Right hindlimb (tissue), 1 donor: ENCODE results near the gene MAP3K9.

Experiments used
- DNase-seq: peaks from one replicate; pipeline ENCODE4 v3.0.0-alpha.2; 2018

Gene MAP3K9

GRCh38 chr14:70784886-70785285 lies 24.4 kb downstream of the MAP3K9 start:
- no peak for DNase-seq

GRCh38 chr14:70782361-70782760 lies 27.0 kb downstream of the MAP3K9 start:
- no peak for DNase-seq

GRCh38 chr14:70780396-70781075 lies 28.8 kb downstream of the MAP3K9 start:
- no peak for DNase-seq

- DNase-seq: no peak
These were observed 29.6 kb downstream of the MAP3K9 start for GRCh38 chr14:70779667-70780066.

- no peak for DNase-seq
These were observed 33.1 kb downstream of the MAP3K9 start for GRCh38 chr14:70776197-70776596.

GRCh38 chr14:70773182-70773862 lies 36.0 kb downstream of the MAP3K9 start:
- DNase-seq: no peak

- DNase-seq: no peak
These were observed 37.5 kb downstream of the MAP3K9 start for GRCh38 chr14:70771781-70772212.

GRCh38 chr14:70770490-70770889 lies 38.8 kb downstream of the MAP3K9 start:
- DNase-seq: no peak

- no peak for DNase-seq
These were observed 49.9 kb downstream of the MAP3K9 start for GRCh38 chr14:70759398-70759797.

- DNase-seq: no peak
These were observed 53.7 kb downstream of the MAP3K9 start for GRCh38 chr14:70755655-70756054.

GRCh38 chr14:70754991-70755390 lies 54.3 kb downstream of the MAP3K9 start:
- DNase-seq: no peak

GRCh38 chr14:70753518-70753953 lies 55.8 kb downstream of the MAP3K9 start:
- DNase-seq: no peak

GRCh38 chr14:70748422-70748821 lies 60.9 kb downstream of the MAP3K9 start:
- no peak for DNase-seq

GRCh38 chr14:70744641-70745040 lies 64.7 kb downstream of the MAP3K9 start:
- no peak for DNase-seq

GRCh38 chr14:70742316-70742715 lies 67.0 kb downstream of the MAP3K9 start:
- no peak for DNase-seq

GRCh38 chr14:70741482-70741881 lies 67.8 kb downstream of the MAP3K9 start:
- DNase-seq: no peak

- DNase-seq: peak; percentile 27
These were observed 74.3 kb downstream of the MAP3K9 start for GRCh38 chr14:70735043-70735442.

GRCh38 chr14:70731447-70732239 lies 77.7 kb downstream of the MAP3K9 start:
- DNase-seq: no peak

GRCh38 chr14:70730393-70730792 lies 78.9 kb downstream of the MAP3K9 start:
- no peak for DNase-seq

GRCh38 chr14:70726651-70727375 lies 82.5 kb downstream of the MAP3K9 start:
- DNase-seq: no peak

GRCh38 chr14:70724944-70725343 lies 84.4 kb downstream of the MAP3K9 start:
- no peak for DNase-seq

- no peak for DNase-seq
These were observed 85.2 kb downstream of the MAP3K9 start for GRCh38 chr14:70724110-70724509.

- DNase-seq: no peak
These were observed 86.0 kb downstream of the MAP3K9 start for GRCh38 chr14:70723276-70723675.
